WERI-Rb-1 (cell line): ENCODE results near the gene IL21R.

Experiments
- DNase-seq: peaks from one replicate; pipeline ENCODE4 v3.0.0-alpha.2; 2020
- H3K27ac ChIP-seq: fragments of 250-450 bp; sonication (Bioruptor Pico); 2 replicates; pipeline ENCODE4 v1.5.1; 2020; ENCODE audit warnings: mild to moderate bottlenecking, moderate library complexity
- H3K27me3 ChIP-seq: fragments of 250-450 bp; sonication (Bioruptor Pico); 2 replicates; pipeline ENCODE4 v1.5.1; 2021; ENCODE audit warnings: mild to moderate bottlenecking, low read depth, moderate library complexity; ENCODE audit not compliant: insufficient read depth, severe bottlenecking
- H3K36me3 ChIP-seq: fragments of 250-450 bp; sonication (Bioruptor Pico); 2 replicates; pipeline ENCODE4 v1.5.1; 2020; ENCODE audit warnings: mild to moderate bottlenecking, moderate library complexity
- H3K4me3 ChIP-seq: 2 replicates; pipeline ENCODE4 v1.5.1; 2011; ENCODE audit warnings: low read depth, mild to moderate bottlenecking, control low read depth, low read length
- H3K9me3 ChIP-seq: fragments of 250-450 bp; sonication (Bioruptor Pico); 2 replicates; pipeline ENCODE4 v1.5.1; 2021; ENCODE audit warnings: mild to moderate bottlenecking, moderate library complexity; ENCODE audit not compliant: severe bottlenecking
- TF ChIP-seq, protein P1 (sequence below): IDR thresholded peaks from 2 replicates; pipeline ENCODE4 v1.5.1; 2011; ENCODE audit warnings: low read depth, mild to moderate bottlenecking, control low read depth, inconsistent platforms, low read length

The IL21R gene

DNA sequence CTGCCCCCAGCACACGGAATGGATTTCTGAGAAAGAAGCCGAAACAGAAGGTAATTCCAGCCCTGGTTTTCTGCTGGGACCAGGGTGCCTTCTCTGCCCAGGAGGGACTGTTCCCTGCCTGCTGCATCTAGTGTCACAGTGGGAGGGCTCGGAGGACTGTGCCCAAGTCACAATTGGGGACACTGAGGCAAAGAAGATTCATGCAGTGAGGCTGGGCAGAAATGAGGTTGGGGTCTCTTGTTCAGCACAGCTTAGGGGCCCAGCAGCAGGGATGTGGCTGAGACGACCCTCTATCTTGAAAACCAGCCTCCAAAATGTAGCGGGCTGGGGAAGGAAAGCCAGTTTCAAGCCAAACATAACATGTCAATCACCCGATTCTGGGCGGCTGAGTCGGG is 592 bp downstream of the IL21R start:
- Histone ChIP-seq H3K4me3 (no peak overlapping the region), H3K27ac (no peak overlapping the region)
- TF ChIP-seq, protein P1, sequence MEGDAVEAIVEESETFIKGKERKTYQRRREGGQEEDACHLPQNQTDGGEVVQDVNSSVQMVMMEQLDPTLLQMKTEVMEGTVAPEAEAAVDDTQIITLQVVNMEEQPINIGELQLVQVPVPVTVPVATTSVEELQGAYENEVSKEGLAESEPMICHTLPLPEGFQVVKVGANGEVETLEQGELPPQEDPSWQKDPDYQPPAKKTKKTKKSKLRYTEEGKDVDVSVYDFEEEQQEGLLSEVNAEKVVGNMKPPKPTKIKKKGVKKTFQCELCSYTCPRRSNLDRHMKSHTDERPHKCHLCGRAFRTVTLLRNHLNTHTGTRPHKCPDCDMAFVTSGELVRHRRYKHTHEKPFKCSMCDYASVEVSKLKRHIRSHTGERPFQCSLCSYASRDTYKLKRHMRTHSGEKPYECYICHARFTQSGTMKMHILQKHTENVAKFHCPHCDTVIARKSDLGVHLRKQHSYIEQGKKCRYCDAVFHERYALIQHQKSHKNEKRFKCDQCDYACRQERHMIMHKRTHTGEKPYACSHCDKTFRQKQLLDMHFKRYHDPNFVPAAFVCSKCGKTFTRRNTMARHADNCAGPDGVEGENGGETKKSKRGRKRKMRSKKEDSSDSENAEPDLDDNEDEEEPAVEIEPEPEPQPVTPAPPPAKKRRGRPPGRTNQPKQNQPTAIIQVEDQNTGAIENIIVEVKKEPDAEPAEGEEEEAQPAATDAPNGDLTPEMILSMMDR, result no peak

DNA sequence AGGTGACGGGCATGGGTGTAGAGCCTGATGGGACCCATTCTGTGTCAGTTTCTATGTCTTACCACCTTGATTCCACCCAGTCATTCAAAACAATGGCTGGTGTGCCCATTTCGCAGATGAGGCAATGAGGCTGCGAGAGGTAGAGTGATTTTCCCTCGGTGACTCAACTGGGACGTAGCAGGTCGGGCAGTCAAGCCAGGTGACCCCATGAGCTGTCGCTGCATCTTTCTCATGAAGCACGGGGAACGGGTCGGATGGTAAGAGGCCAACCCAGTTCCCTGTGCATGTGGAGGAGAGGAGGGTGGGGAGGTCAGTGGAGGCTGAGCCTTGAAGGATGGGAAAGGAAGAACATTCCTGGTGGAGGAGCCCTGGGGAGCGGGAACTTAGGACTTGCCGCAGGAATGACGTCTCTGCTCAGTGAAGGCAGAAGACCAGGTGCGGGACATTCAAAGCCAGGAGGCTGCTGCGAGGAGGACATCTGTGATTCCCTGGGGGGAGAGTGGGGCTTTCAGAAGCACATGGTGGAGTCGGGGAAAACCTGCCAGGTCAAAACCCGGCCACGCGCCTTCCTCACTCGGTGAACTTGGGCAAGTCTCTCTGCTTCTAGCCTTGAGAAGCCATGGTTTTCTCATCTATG is 1.1 kb downstream of the IL21R start:
- TF ChIP-seq, protein P1, result no peak
- no peaks in the 10 kb centered on the region for H3K36me3 ChIP-seq
- H3K27me3 ChIP-seq, result no peaks in the 10 kb centered on the region
- no peak overlapping the region for H3K4me3 ChIP-seq
- DNase-seq, result no peak
- H3K9me3 ChIP-seq, result no peaks in the 10 kb centered on the region
- H3K27ac ChIP-seq, result no peak overlapping the region

More for the DNA sequence above, 592 bp downstream of the IL21R start:
- no peaks in the 10 kb centered on the region for H3K36me3 ChIP-seq
- H3K27me3 ChIP-seq, result no peaks in the 10 kb centered on the region
- no peak for DNase-seq
- no peaks in the 10 kb centered on the region for H3K9me3 ChIP-seq

DNA sequence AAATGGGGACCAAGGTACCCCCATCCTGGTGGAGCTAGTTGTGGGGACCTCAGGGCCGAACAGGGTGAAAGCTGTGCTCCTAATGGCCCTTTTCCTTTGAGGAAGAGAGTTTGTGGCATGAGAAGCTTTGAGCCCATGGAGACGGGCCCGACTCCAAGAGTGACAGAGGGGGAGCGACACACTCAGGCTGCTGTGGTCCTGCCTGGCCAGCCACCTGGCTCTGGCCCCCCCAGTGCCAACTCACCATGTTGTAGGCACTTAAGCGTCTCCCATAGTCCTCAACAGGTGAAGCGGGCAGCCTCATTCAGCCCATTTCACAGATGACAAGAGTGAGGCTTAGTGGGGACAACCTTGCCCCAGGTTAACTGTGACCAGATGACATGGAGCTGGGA is 1.6 kb downstream of the IL21R start:
- Histone ChIP-seq H3K4me3 (no peak overlapping the region), H3K36me3 (no peaks in the 10 kb centered on the region), H3K9me3 (no peaks in the 10 kb centered on the region), H3K27ac (no peak overlapping the region), H3K27me3 (no peaks in the 10 kb centered on the region)
- TF ChIP-seq, protein P1, result no peak
- no peak for DNase-seq

DNA sequence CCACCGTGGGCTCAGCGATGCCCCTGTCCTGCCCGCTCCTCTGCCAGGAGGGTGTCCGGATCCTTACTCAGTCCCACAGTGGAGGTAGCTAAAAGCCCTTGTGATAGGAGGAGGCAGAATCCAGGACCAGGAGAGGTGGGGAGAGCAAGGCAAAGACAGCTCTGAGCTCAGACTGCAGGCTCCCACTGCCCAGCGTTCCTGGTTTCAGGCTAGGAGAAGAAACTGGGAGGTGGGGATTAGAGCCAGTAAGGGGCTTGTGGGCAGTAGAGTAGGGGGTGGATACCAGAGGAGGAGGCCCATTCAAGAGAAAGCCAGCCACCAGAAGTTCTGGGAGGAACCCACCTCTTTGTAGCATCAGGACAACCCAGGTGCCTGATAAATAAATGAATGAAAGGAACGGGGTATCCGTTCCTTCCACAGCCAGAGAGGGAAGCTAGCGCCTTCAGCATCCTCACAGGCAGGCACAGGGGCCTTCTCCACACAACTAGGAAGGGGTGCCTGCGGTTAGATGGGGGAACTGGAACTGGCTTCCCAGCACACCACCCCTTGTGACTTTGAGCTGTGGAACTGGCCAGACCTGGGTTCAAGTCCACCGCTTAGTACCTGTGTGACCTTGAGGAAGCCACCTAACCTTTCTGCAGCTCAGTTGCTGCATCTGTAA is 2.3 kb downstream of the IL21R start:
- TF ChIP-seq, protein P1, result no peak
- no peak overlapping the region for H3K27ac ChIP-seq
- no peaks in the 10 kb centered on the region for H3K9me3 ChIP-seq
- H3K27me3 ChIP-seq, result no peaks in the 10 kb centered on the region
- H3K4me3 ChIP-seq, result no peak overlapping the region
- DNase-seq, result no peak
- no peaks in the 10 kb centered on the region for H3K36me3 ChIP-seq

DNA sequence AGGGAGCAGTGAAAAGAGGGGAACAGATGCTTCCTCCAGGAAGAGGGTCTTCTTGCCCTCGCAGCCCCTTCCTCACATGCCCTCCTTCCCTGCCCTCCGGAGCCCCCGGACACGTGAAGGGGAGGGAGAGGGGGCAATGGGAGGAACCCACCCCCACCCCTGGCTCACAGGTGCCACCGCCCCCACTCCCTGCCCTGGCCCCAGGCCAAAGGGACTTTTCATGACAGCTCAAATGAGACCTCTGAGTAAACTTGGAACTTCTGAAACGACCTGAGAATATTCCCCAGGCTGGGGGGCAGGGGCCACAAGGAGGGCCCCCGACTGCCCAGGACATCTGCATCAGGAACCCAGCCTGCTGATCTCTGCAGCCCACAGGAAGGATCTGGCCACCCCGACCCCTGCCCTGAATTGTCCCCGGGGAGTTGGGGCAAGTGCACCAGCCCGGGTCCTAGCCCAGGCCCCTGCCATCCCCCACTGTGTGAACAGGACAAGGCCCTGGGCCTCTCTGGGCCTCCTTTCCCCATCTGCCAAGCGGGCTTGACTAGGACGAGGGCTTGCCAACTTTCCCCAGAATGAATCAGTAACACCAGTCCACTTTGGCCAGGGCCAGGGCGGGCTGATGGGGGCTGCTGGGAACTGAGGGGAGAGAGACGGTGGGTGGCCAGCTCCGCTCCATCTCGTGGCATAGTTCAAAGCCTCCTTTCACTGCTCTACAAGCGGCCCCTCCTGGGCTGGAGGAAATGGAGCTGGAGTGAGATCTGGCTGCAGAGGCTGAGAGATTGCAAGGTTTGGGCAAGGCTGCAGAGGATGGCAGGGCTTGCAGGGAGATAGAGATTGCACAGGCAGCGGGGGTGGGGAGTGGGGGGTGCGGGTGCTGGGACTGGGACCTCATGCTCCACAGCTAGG is 3.8 kb downstream of the IL21R start:
- H3K27ac ChIP-seq, result no peak overlapping the region
- no peak for DNase-seq
- H3K36me3 ChIP-seq, result no peaks in the 10 kb centered on the region
- H3K9me3 ChIP-seq, result no peaks in the 10 kb centered on the region
- TF ChIP-seq, protein P1, result no peak
- no peaks in the 10 kb centered on the region for H3K27me3 ChIP-seq
- H3K4me3 ChIP-seq, result no peak overlapping the region
